ENCODE measurements around the gene PA2G4. TPM values are rescaled to one million over a fixed set of nuclear protein-coding genes. Genes with fewer than 3 reads are reported as not detected.

Gene PA2G4
- total RNA-seq, 4 donors from 2014 or later: 94.0 to 142 (median 122) TPM

- peaks cover 6 to 30% of the 10 kb centered on the region in 2 donors for H3K4me1 ChIP-seq
- H3K4me3 ChIP-seq (replicated peaks in 1 of 3): no peak overlapping the region
- H3K27me3 ChIP-seq: no peaks in the 10 kb centered on the region
- no peak overlapping the region for H3K27ac ChIP-seq
- intact Hi-C loops (cut with DNase I): no loop called here
- WGBS, 2 donors: 89 to 95% methylated on average over 15 of the region's 15 CpGs
- TF ChIP-seq, protein P1, sequence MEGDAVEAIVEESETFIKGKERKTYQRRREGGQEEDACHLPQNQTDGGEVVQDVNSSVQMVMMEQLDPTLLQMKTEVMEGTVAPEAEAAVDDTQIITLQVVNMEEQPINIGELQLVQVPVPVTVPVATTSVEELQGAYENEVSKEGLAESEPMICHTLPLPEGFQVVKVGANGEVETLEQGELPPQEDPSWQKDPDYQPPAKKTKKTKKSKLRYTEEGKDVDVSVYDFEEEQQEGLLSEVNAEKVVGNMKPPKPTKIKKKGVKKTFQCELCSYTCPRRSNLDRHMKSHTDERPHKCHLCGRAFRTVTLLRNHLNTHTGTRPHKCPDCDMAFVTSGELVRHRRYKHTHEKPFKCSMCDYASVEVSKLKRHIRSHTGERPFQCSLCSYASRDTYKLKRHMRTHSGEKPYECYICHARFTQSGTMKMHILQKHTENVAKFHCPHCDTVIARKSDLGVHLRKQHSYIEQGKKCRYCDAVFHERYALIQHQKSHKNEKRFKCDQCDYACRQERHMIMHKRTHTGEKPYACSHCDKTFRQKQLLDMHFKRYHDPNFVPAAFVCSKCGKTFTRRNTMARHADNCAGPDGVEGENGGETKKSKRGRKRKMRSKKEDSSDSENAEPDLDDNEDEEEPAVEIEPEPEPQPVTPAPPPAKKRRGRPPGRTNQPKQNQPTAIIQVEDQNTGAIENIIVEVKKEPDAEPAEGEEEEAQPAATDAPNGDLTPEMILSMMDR (IDR thresholded peaks at IDR 0.05): peak in 1 of 6 experiments; percentile 8
- TF ChIP-seq POLR2A (IDR thresholded peaks at IDR 0.05): no peak
- no peak for DNase-seq
- H3K36me3 ChIP-seq: no peaks in the 10 kb centered on the region
- no peaks in the 10 kb centered on the region for H3K9me3 ChIP-seq
Measured at GRCh38 chr12:56084958-56085543, 19.3 kb upstream of the PA2G4 start.

- 65 to 85% methylated on average over 3 of the region's 3 CpGs for WGBS, 2 donors
- no peaks in the 10 kb centered on the region for H3K9me3 ChIP-seq
- H3K36me3 ChIP-seq: no peaks in the 10 kb centered on the region
- intact Hi-C loops (cut with DNase I): no loop called here
- DNase-seq: peak; percentile 37 to 57
- no peak overlapping the region for H3K4me3 ChIP-seq (replicated peaks in 1 of 3)
- no peaks in the 10 kb centered on the region for H3K27me3 ChIP-seq
- no peak overlapping the region for H3K27ac ChIP-seq
- TF ChIP-seq, protein P1 (IDR thresholded peaks at IDR 0.05): no peak
- no peak for TF ChIP-seq POLR2A (IDR thresholded peaks at IDR 0.05)
- H3K4me1 ChIP-seq: peaks cover 6 to 22% of the 10 kb centered on the region in 2 donors
Measured at GRCh38 chr12:56086096-56086495, 18.3 kb upstream of the PA2G4 start.

DNA sequence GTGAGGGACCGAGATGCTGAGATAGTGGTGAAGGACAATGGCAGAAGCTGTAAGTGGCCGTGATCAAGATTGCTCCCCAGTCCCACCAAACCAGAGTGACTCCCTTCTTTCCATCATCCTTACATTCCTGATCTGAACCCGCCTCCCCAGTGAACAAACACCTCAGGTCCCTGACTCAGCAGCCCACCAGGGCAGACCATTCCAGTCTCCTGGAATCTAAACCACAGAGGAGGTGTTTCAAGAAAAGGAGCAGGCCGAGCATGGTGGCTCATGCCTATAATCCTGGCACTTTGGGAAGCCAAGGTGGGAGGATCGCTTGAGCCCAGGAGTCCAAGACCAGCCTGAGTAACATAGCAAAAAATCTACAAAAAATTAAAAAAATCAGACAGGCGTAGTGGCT lies 17.8 kb upstream of the PA2G4 start:
- H3K9me3 ChIP-seq: no peaks in the 10 kb centered on the region
- H3K4me3 ChIP-seq (replicated peaks in 1 of 3): no peak overlapping the region
- H3K27me3 ChIP-seq: no peaks in the 10 kb centered on the region
- intact Hi-C loops (cut with DNase I): no loop called here
- DNase-seq: no peak
- TF ChIP-seq, protein P1 (IDR thresholded peaks at IDR 0.05): no peak
- no peak for TF ChIP-seq POLR2A (IDR thresholded peaks at IDR 0.05)
- H3K27ac ChIP-seq: peak overlapping the region in 1 of 3 donors; percentile 24
- no peaks in the 10 kb centered on the region for H3K36me3 ChIP-seq
- H3K4me1 ChIP-seq: peaks cover 6 to 18% of the 10 kb centered on the region in 2 donors
- WGBS, 2 donors: 86 to 89% methylated on average over 6 of the region's 6 CpGs

DNA sequence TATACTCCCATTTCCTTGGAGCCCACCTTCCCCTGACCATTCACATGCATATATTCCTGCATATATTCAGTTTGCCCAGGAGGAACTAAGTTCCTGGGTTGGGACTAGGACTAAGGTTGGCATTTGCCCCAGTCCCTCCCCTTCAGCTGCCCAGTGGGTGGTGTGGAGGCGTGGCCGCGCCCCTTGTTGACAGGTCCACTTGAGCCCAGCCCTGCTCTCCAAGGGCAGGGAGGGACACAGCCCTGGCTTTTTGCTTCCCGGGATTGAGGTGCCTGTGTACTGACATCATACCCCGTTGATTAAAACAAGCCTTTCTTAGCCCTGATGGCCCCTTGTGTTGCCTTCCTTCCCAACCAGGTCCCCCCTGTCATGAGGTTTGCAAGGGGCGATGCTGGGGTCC lies 17.1 kb upstream of the PA2G4 start:
- Histone ChIP-seq H3K27me3 (no peaks in the 10 kb centered on the region), H3K27ac (peak overlapping the region; percentile 12 to 61 (median 34)), H3K4me3 (replicated peaks in 1 of 3) (no peak overlapping the region), H3K36me3 (no peaks in the 10 kb centered on the region), H3K4me1 (peaks cover 6 to 18% of the 10 kb centered on the region in 2 donors), H3K9me3 (no peaks in the 10 kb centered on the region)
- WGBS, 2 donors: 35 to 60% methylated on average over 4 to 6 of the region's 6 CpGs
- no peak for TF ChIP-seq POLR2A (IDR thresholded peaks at IDR 0.05)
- TF ChIP-seq, protein P1 (IDR thresholded peaks at IDR 0.05): no peak
- peak; percentile 97 to 98 for DNase-seq
- intact Hi-C loops (cut with DNase I): no loop called here

DNA sequence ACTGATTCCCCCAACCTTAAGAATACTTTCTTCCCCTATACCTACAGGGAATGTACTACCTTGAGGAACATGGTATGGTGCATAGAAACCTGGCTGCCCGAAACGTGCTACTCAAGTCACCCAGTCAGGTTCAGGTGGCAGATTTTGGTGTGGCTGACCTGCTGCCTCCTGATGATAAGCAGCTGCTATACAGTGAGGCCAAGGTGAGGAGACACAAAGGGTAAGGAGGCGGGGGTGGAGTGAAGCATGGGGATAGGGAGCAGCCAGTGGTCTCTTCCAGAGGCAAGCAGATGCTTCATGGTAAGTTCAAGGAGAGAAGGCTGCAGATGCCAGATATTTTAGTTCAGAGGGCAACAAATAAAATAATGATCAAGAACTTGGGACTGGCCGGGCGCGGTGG lies 6.6 kb upstream of the PA2G4 start:
- Histone ChIP-seq H3K27me3 (no peaks in the 10 kb centered on the region), H3K27ac (no peak overlapping the region), H3K9me3 (no peaks in the 10 kb centered on the region), H3K4me3 (replicated peaks in 1 of 3) (no peak overlapping the region), H3K4me1 (no peaks in the 10 kb centered on the region), H3K36me3 (peaks cover 0 to 5% of the 10 kb centered on the region in 2 donors)
- TF ChIP-seq POLR2A (IDR thresholded peaks at IDR 0.05): no peak
- TF ChIP-seq, protein P1 (IDR thresholded peaks at IDR 0.05): no peak
- 93 to 95% methylated on average over 6 of the region's 6 CpGs for WGBS, 2 donors
- DNase-seq: no peak
- intact Hi-C loops (cut with DNase I): no loop called here

All from thyroid gland (tissue), 4 donors.